Ishikawa (cell line): Measurements from ENCODE around the gene PIMREG.

ENCODE experiments used
- CEBPB ChIP-seq: IDR thresholded peaks from 2 replicates; pipeline ENCODE4 v1.6.1; 2012
- CREB1 ChIP-seq: IDR thresholded peaks from 2 replicates; pipeline ENCODE4 v1.6.1; 2012; ENCODE audit warnings: low read depth
- EGR1 ChIP-seq: IDR thresholded peaks from 2 replicates; pipeline ENCODE4 v1.6.1; 2012
- EP300 ChIP-seq: IDR thresholded peaks from 2 replicates; pipeline ENCODE4 v1.6.1; 2012; ENCODE audit warnings: borderline replicate concordance
- FOXM1 ChIP-seq: IDR thresholded peaks from 2 replicates; pipeline ENCODE4 v1.6.1; 2012; ENCODE audit warnings: low read depth, borderline replicate concordance
- MAX ChIP-seq: IDR thresholded peaks from 2 replicates; pipeline ENCODE4 v1.6.1; 2012
- NFIC ChIP-seq: IDR thresholded peaks from 2 replicates; pipeline ENCODE4 v1.6.1; 2012
- RAD21 ChIP-seq: IDR thresholded peaks from 2 replicates; pipeline ENCODE4 v1.6.1; 2012; ENCODE audit warnings: low read depth
- REST ChIP-seq: IDR thresholded peaks from 2 replicates; pipeline ENCODE4 v1.6.1; 2012; ENCODE audit warnings: low read depth, mild to moderate bottlenecking
- TAF1 ChIP-seq: IDR thresholded peaks from 2 replicates; pipeline ENCODE4 v1.6.1; 2012; ENCODE audit warnings: low read depth, mild to moderate bottlenecking
- TCF12 ChIP-seq: IDR thresholded peaks from 2 replicates; pipeline ENCODE4 v1.6.1; 2012; ENCODE audit warnings: low read depth
- TEAD4 ChIP-seq: IDR thresholded peaks from 2 replicates; pipeline ENCODE4 v1.6.1; 2012
- USF1 ChIP-seq: IDR thresholded peaks from 2 replicates; pipeline ENCODE4 v1.6.1; 2012
- YY1 ChIP-seq: IDR thresholded peaks from 2 replicates; pipeline ENCODE4 v1.6.1; 2012; ENCODE audit warnings: low read depth
- ZBTB7A ChIP-seq: IDR thresholded peaks from 2 replicates; pipeline ENCODE4 v1.6.1; 2012; ENCODE audit warnings: low read depth

PIMREG gene

GRCh38 chr17:6443692-6444570 lies at the start of gene PIMREG:
TSS of gene PIMREG (plus strand) at chr17:6444455. CDS start at chr17:6445111, 656 bp downstream.
- TF ChIP-seq YY1 (no peak), USF1 (peak; percentile 36; the same call in 1 of the 2 replicates), FOXM1 (peak; percentile 73), REST (no peak), EP300 (peak; percentile 23; the same call in 1 of the 2 replicates), NFIC (no peak), MAX (peak; percentile 99), TAF1 (peak; percentile 66), ZBTB7A (peak; percentile 71; the same call in 1 of the 2 replicates), EGR1 (peak; percentile 66), TEAD4 (no peak)

GRCh38 chr17:6398955-6399354 lies 45.3 kb upstream of the PIMREG start:
- TF ChIP-seq TEAD4 (no peak), RAD21 (no peak), FOXM1 (no peak), REST (no peak), CEBPB (no peak), TCF12 (no peak), CREB1 (no peak), TAF1 (no peak), ZBTB7A (no peak), YY1 (no peak), NFIC (no peak), EP300 (no peak), EGR1 (no peak), MAX (no peak), USF1 (no peak)

- no peak for TF ChIP-seq REST
- TF ChIP-seq ZBTB7A = no peak
- no peak for TF ChIP-seq MAX
- no peak for TF ChIP-seq CREB1
- TF ChIP-seq EP300 = no peak
- no peak for TF ChIP-seq TEAD4
- no peak for TF ChIP-seq EGR1
- TF ChIP-seq RAD21 = no peak
Observed at GRCh38 chr17:6402258-6402657, 42.0 kb upstream of the PIMREG start.

- TF ChIP-seq EGR1 (no peak), CEBPB (no peak), YY1 (no peak), TCF12 (no peak), FOXM1 (no peak), REST (no peak)
Observed at GRCh38 chr17:6408276-6408675, 36.0 kb upstream of the PIMREG start.
